Measurements from ENCODE around the gene DAPK2. TPM values are rescaled to one million over a fixed set of nuclear protein-coding genes. Genes with fewer than 3 reads are reported as not detected.

DAPK2 gene
- total and polyA plus RNA-seq, 2 of the 13 experiments (the other 11 are each of a cell fraction or from before 2014, with no cell fraction given) = 0.33 to 0.63 TPM

- no peak for TF ChIP-seq SP5 (CRISPR knock-in tag; IDR thresholded peaks at IDR 0.05; ENCODE audit: borderline replicate concordance, low read depth)
- TF ChIP-seq ARID3A (IDR thresholded peaks at IDR 0.05; ENCODE audit: low read depth, low read length) = peak; percentile 61; the same call in 1 of the 2 replicates
- TF ChIP-seq FUBP1 (CRISPR knock-in tag; IDR thresholded peaks at IDR 0.05; ENCODE audit: borderline replicate concordance) = no peak
These were observed 29.1 kb downstream of the DAPK2 start (continued) for GRCh38 chr15:64017082-64017588.

- intact Hi-C loops (cut with micrococcal nuclease; ENCODE audit: unreplicated experiment) = no loop called here
- no peak overlapping the region for H3K4me2 ChIP-seq (ENCODE audit: low read depth, low read length)
- POLR2A ChIA-PET = no interaction called here
- TF ChIP-seq GPN1 (CRISPR knock-in tag; IDR thresholded peaks at IDR 0.05; ENCODE audit: borderline replicate concordance) = no peak
- peak; percentile 82 for TF ChIP-seq ZNF629 (CRISPR knock-in tag; conservative IDR thresholded peaks at IDR 0.05)
- TF ChIP-seq PLSCR1 (CRISPR knock-in tag; IDR thresholded peaks at IDR 0.05; ENCODE audit: borderline replicate concordance) = no peak
- no peak for TF ChIP-seq ZHX2 (IDR thresholded peaks at IDR 0.05; ENCODE audit: low read depth)
- TF ChIP-seq ZHX2 (CRISPR knock-in tag; IDR thresholded peaks at IDR 0.05; ENCODE audit: borderline replicate concordance) = no peak
- no peak for TF ChIP-seq ZNF766 (CRISPR knock-in tag; IDR thresholded peaks at IDR 0.05; ENCODE audit: borderline replicate concordance)
- TF ChIP-seq ZNF614 (CRISPR knock-in tag; IDR thresholded peaks at IDR 0.05; ENCODE audit: borderline replicate concordance) = no peak
- no peak for TF ChIP-seq IRF1 (CRISPR knock-in tag; IDR thresholded peaks at IDR 0.05; ENCODE audit: low read depth)
These were observed 30.0 kb downstream of the DAPK2 start for GRCh38 chr15:64016257-64016656.

More at GRCh38 chr15:64016257-64016656, 30.0 kb downstream of the DAPK2 start:
- CTCF ChIA-PET (ENCODE audit: low intra/inter-chr PET ratio, low total read pairs) = no interaction called here
- no peaks in the 10 kb centered on the region for H3K27me3 ChIP-seq (ENCODE audit: control insufficient read depth in 1 of 2, insufficient read depth in 2 of 2, low read length in 2 of 2)
- H4K20me1 ChIP-seq (ENCODE audit: insufficient read depth, low read length) = no peaks in the 10 kb centered on the region
- H3K27ac ChIP-seq (ENCODE audit: extremely low read length, insufficient read depth, low read length) = no peak overlapping the region
- no peaks in the 10 kb centered on the region for H3K36me3 ChIP-seq (replicated peaks in 1 of 2; ENCODE audit: control insufficient read depth in 1 of 2, insufficient read depth in 2 of 2, low read length in 2 of 2)
- no peak overlapping the region for H3K4me3 ChIP-seq (replicated peaks in 1 of 3; ENCODE audit: insufficient read depth in 1 of 3, low read depth in 2 of 3, low read length in 3 of 3)
- H2AFZ ChIP-seq (ENCODE audit: low read length) = no peak overlapping the region
- ATAC-seq = no peak
- no peaks in the 10 kb centered on the region for H3K79me2 ChIP-seq (ENCODE audit: insufficient read depth, low read length)
- no peak for FAIRE-seq
- peaks cover 39% of the 10 kb centered on the region for H3K4me1 ChIP-seq (ENCODE audit: insufficient read depth, low read length)
- no peak overlapping the region for H3K9ac ChIP-seq (ENCODE audit: insufficient read depth, low read depth, low read length)
- no peak for DNase-seq (ENCODE audit: low spot score)
- in situ Hi-C loops (cut with HindIII; ENCODE audit: extremely low pct_ligation_motif_present, low pct_unique_long_range_greater_than_20kb) = no loop called here
- 50% methylated on average over 2 of the region's 2 CpGs for WGBS (ENCODE audit: low lambda C conversion rate)
- peaks cover 8% of the 10 kb centered on the region; the same call in 1 of the 2 replicates for H3K9me3 ChIP-seq (ENCODE audit: low read length)
- no TSS peak for BruUV-seq (replicated peaks)

Data from HepG2 (cell line).